Stimulated activated CD4-positive, alpha-beta T cell treated with anti-CD3 and anti-CD28 coated beads, Interleukin-4, amount 100 ng/mL, for 1 hour (primary cell): Measurements from ENCODE around the gene LILRA2.
"Not testable (repeated sequence)": the region's sequence is repeated elsewhere in the genome, so short reads cannot be mapped to it uniquely, and the experiment has no call there.

Experiments used
- DNase-seq: peaks from one replicate; pipeline ENCODE4 v3.0.0-alpha.2; 2020

Gene LILRA2

DNA sequence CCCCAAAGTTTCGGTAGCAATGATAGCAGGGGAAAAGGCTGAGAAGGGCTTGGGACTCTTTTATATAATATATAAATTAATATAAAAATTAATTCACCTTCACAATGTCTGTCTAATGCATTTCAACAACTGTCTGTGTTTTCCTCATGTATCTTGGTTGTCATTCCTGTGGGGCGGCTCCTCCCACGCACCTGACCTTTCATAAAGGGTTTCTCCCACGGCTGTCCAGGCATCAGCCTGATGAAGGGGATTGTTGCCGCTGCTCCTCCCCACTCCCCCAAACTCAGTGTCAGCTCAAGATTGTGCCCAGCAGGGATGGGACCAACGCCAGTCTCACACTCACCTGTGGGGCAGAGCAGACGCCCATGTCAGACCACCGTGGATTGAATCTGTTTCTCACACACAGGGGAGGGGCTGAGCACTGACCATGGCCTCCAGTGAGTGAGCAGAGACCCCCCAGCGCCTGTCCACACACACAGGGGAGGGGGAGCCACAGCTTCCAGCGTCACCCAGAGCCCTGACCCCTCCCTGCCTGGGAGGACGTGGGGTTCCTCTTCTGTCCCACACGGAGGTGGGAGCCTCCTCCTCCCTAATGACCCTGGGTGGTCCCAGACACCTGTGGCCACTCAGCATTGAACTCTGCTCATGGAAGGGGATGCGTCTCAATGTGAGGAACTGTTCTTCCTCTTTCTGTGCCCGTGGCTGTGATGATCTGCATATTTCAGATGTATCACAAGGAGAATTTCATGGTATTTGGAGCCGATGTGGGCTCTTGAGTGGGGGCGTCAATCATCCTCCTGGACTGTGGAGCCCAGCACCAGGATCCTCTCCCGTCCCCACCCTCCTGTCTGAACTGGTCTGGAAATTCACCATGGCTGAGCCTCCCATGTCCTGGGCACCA is 1.6 kb upstream of the LILRA2 start:
- not testable (repeated sequence) for DNase-seq

DNA sequence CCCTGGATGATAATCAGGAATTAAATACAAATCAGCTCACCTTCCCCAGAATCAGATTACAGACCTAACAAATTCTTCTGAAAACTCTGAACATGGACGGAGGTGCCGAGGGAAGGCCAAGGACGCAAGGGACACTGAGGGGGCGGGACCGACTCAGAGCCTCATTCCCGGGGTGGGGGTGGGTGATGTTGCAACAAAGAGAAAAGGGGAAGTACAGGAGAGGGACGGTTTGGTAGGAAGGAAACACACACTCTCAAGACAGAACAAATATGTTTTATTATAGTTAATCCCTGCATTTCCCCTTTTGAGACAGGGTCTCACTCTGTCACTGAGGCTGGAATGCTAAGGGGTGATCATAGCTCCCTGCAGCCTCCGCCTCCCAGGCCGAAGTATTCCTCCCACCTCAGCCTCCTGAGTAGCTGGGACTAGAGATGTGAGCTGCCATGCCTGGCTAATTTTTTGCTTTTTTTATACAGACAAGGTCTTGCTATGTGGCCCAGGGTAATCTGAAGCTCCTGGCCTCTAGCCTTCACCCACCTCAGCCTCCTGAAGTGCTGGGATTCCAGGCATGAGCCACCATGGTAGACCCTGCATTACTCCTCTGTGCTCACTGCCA is 786 bp upstream of the LILRA2 start:
- DNase-seq: no peak

DNA sequence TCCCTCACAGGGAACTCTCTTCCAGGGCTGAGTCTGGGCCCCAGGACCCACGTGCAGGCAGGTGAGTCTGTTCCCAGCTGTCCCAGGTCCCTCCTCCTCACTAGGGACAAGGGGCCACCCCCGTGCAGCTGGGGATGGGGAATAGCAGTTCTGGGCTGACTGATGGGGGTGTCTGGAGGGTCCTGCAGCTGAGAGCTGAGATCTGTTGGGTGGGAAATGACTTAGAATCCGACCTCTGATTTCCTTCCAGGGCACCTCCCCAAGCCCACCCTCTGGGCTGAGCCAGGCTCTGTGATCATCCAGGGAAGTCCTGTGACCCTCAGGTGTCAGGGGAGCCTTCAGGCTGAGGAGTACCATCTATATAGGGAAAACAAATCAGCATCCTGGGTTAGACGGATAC is 461 bp downstream of the LILRA2 start:
- no peak for DNase-seq

DNA sequence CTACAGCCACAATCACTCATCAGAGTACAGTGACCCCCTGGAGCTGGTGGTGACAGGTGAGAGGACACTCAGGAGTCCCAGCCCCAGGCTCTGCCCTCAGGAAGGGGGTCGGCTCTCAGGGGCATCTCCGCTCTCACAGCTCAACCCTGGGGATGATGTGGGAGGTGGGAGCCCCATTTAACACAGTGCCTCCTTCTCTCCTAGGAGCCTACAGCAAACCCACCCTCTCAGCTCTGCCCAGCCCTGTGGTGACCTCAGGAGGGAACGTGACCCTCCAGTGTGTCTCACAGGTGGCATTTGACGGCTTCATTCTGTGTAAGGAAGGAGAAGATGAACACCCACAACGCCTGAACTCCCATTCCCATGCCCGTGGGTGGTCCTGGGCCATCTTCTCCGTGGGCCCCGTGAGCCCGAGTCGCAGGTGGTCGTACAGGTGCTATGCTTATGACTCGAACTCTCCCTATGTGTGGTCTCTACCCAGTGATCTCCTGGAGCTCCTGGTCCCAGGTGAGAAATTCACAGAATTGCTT is 1.0 kb downstream of the LILRA2 start:
- no peak for DNase-seq

DNA sequence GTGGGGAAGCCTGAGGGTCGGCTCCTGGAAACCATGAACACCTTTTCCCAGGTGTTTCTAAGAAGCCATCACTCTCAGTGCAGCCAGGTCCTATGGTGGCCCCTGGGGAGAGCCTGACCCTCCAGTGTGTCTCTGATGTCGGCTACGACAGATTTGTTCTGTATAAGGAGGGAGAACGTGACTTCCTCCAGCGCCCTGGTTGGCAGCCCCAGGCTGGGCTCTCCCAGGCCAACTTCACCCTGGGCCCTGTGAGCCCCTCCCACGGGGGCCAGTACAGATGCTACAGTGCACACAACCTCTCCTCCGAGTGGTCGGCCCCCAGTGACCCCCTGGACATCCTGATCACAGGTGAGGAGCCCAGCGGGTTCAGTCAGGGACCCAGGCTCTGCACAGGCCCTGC is 1.6 kb downstream of the LILRA2 start:
- not testable (repeated sequence) for DNase-seq

DNA sequence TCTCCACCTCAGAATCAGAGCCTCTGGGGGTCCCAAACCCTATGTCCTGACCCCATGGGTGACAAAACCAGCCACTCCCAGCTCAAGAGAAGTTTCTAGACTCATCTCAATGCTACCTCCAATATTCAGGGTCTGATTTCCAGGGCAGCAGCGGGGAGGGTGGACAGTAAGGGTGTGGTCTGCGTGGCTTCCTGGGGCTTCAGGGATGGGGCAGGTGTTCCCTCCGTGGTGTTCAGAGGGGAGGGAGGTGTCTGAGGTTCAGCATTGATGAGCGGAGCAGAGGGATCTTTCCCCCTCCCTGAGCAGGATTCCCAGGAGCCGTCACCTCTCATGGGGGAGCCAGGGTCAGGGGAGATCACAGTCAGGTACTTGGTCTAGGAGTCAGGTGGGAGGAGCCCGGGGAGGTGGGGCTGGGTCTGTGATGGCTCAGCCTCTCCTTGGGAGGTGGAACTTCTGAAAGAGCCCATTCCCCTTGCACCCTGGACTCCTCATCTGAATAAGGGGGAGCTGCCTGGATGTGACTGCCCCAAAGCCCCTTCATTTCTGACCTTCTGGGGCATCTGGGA is 2.9 kb downstream of the LILRA2 start:
- DNase-seq: no peak

DNA sequence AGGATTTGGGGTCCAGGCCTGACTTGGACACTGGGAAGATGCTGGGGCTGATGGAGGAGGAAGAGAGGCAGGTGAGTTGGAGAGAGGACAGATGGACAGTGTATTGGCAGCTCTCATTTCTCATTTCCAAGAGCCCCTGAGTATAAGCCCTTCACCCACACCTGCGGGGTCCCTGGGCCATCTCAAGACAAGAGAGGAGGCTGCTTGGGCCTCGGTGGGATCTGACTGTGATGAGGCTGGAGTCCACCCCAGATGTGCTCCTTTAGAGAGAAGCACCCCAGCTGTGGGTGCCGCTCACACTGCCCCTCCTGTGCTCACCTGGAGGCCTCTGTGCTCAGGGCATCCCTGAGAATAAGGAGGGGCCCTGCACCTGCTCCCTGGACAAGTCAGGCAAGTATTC is 3.7 kb downstream of the LILRA2 start:
- DNase-seq: no peak

DNA sequence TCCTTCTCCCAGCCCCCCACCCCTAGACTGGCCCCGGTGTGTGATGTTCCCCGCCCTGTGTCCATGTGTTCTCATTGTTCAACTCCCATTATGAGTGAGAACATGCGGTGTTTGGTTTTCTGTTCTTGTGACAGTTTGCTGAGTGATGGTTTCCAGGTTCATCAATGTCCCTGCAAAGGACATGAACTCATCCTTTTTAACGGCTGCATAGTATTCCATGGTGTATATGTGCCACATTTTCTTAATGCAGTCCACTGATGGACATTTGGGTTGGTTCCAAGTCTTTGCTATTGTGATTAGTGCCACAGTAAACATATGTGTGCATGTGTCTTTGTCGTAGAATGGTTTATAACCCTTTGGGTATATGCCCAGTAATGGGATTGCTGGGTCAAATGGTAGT is 4.7 kb downstream of the LILRA2 start:
- not testable (repeated sequence) for DNase-seq

DNA sequence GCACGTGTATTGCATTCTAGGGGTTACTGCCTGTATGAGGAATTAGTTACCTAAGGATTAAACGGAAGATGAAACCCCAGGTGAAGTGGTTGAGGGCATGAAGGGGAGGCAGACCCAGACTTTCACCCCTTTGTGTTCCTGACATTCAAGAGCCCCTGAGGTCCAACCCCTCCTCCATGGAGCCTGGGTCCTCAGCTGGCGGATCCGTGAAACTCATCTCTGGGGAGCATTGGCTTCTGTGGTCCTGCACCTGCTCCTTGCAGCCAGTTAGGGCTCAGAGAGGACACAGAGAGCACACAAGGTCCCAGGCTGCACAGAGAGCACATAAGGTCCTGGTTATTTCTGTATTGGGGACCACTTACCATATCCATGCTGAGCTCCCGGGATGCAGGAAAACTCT is 12.8 kb downstream of the LILRA2 start:
- DNase-seq: no peak

DNA sequence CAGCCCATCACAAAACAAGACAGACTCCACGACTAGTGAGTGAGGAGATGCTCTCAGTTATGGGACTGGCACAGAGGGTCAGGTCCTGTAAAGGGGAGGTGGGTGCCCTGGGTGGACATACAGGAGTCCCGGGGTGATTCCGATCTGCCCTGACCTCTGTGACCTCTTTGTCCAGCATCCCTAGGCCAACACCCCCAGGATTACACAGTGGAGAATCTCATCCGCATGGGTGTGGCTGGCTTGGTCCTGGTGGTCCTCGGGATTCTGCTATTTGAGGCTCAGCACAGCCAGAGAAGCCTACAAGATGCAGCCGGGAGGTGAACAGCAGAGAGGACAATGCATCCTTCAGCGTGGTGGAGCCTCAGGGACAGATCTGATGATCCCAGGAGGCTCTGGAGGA is 13.4 kb downstream of the LILRA2 start:
- no peak for DNase-seq

DNA sequence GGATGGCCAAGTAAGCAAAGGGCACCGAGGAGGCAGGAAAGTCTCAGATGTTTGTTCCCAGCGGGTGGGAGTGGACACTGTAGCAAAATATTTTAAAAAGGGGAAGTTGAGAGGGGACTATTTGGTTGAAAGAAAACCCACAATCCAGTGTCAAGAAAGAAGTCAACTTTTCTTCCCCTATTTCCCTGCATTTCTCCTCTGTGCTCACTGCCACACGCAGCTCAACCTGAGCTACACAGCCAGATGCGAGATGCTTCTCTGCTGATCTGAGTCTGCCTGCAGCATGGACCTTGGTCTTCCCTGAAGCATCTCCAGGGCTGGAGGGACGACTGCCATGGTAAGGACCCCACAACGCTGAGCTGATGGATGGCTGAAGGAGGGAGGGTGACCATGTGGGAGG is 19.9 kb downstream of the LILRA2 start, which contains the start of gene LILRA1:
Gene LILRA1, plus strand, starts transcription at position 188 of the 400 bp plus-strand sequence. CDS start 613 bp downstream, outside the sequence.
- DNase-seq: not testable (repeated sequence)

DNA sequence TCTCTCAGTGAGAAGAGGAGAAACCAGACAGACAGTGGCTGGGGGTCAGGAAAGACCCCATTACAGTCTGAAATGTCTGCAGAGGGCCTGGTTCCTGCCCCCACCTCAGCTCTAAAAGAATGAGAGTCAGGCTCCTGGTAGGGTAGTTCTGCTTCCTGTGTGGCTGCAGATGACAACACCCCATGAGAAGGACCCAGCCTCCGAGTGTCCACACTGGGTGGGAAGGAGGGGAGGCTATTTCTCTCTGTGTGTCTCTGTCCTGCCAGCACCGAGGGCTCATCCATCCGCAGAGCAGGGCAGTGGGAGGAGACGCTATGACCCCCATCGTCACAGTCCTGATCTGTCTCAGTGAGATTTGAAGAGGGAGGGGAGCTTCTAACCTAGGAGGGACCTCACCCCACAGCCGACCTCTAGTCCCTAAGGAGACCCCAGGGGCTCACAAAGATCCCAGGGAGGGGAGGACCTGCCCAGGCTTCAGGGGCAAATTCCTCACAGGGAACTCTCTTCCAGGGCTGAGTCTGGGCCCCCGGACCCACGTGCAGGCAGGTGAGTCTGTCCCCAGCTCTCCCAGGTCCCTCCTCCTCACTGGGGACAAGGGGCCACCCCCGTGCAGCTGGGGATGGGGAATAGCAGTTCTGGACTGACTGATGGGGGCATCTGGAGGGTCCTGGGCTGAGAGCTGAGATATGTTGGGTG is 20.5 kb downstream of the LILRA2 start:
- DNase-seq: not testable (repeated sequence)

DNA sequence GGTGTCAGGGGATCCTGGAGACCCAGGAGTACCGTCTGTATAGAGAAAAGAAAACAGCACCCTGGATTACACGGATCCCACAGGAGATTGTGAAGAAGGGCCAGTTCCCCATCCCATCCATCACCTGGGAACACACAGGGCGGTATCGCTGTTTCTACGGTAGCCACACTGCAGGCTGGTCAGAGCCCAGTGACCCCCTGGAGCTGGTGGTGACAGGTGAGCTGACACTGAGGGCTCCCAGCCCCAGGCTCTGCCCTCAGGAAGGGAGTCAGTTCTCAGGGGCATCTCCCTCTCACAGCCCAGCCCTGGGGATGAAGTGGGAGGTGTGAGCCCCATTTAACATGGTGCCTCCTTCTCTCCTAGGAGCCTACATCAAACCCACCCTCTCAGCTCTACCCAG is 21.1 kb downstream of the LILRA2 start:
- DNase-seq: no peak

DNA sequence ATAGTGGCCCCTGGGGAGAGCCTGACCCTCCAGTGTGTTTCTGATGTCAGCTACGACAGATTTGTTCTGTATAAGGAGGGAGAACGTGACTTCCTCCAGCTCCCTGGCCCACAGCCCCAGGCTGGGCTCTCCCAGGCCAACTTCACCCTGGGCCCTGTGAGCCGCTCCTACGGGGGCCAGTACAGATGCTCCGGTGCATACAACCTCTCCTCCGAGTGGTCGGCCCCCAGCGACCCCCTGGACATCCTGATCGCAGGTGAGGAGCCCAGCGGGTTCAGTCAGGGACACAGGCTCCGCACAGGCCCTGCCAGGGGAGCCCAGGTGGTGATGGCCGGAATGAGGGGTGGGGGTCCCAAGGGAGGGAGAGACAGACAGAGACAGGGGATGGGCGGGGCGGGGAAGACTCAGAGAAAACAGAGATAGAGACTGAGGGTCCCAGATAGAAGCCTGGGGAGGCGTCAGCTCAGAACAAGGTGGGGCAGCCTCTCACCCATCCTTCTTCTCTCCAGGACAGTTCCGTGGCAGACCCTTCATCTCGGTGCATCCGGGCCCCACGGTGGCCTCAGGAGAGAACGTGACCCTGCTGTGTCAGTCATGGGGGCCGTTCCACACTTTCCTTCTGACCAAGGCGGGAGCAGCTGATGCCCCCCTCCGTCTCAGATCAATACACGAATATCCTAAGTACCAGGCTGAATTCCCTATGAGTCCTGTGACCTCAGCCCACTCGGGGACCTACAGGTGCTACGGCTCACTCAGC is 22.3 kb downstream of the LILRA2 start:
- DNase-seq: not testable (repeated sequence)

DNA sequence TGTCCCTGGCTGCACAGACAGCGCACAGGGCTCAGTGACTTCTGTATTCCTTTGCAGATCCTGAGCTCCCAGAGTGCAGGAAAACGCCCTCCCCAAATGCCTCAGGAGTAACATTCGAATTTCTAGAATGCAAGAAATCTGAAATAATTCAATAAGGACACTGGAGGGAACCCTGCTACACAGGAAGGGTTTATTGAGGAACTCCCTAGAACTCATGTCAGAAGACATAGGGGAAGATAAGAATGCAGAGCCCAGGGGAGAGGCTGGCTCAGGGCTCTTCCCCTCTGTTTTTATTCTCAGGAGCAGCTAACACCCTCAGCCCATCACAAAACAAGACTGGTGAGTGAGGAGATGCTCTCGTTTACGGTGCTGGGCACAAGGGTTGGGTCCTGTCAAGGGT is 26.6 kb downstream of the LILRA2 start:
- DNase-seq: no peak

DNA sequence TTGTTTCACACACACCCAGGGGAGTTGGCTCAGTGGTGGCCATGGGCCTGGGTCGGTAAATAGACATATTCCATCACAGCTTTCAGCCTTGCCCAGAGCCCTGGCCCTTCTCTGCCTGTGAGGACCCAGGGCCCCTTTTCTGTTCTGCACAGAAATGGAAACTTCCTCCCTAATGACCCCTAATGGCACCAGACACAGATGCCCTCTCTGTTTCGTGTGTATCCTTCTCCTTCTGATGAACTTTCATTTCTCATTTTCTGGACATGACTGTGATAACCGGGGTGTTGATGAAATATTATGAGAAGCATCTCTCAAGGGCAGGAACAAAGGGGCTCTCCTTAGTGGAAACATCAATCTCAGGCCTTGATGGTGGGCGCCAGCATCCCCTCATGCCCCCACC is 32.6 kb downstream of the LILRA2 start:
- no peak for DNase-seq

DNA sequence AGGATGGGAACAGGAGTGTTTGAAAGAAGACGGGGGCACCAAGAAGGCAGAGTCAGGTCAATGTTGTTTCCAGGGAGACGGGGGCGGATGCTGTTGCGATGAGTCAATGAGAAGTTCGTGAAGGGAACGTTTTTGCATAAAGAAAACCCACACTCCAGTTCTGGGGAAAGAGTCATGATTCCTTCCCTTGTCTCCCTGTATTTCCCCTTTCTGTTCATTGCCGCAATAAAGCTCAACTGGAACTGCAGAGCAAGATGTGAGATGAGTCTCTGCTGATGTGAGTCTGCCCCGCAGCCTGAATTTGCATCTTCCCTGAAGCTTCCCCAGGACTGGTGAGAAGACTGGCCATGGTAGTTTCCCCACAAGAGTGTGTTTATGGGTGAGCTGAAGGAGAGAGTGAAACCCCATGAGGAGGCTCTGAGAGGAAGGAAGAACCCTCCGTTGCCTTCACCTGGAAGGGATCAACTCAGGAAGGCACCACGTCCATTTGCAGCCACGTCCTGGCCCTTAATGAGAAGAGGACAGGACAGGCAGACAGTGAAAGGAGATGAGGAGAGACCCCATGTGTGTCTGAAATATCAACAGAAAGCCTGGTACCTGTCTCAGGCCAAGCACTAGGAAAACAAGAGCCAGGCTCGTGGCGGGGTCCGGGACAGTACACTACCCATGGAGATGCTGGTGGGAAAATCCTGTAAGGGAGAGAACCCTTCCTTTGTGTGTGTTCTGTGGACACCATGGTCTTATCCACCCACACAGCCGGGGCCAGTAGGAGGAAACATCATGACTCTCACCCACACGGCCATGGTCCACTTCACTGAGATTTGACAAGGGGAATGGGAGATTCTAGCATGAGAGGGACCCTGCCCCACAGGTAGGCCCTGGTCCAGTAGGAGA is 33.5 kb downstream of the LILRA2 start:
- no peak for DNase-seq

DNA sequence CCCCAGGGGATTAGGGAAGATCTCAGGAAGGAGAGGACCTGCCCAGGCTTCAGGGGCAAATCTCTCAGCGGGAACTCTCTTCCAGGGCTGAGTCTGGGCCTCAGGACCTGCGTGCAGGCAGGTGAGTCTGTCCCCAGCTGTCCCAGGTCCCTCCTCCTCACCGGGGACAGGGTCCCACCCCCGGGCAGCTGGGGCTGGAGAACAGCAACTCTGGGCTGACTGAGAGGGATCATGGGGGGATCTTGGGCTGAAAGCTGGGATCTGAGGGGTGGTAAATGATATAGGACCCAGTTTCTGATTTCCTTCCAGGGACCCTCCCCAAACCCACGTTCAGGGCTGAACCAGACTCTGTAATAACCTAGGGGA is 34.2 kb downstream of the LILRA2 start:
- no peak for DNase-seq

DNA sequence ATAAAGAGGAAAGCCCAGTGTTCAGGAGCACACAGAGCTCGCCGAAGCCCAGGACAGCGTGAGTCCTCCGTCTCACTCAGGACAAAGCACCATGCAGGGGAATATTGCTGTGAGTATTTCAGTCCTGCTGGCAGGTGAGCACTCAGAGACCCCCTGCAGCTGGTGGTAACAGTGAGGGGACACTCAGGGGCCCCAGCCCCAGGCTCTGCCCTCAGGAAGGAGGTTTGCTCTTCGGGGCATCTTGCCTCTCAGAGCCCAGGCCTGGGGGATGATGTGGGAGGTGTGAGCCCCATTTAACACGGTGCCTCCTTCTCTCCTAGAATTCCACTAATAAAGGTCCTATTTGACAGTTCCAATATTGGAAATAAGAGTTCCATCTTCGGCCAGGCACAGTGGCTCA is 34.6 kb downstream of the LILRA2 start:
- DNase-seq: no peak

DNA sequence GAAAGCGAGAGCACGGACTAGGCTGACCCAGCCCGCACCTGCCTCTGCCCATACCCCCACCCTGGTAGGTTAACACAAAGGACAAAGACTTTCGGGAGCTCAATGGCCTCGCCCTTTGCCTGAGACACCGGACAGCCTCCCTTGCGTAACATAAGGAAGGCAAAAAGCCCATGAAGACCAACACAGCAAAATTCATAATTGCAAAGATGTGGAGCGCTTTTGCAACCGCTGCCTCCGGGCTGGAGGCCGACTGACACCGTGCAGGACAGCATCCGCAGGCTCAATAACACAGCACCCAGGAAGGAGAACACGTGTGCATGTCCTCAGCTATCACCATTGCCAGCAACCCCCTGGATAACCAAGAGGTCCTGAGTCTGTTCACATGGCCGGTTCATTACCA is 35.2 kb downstream of the LILRA2 start:
- DNase-seq: no peak

DNA sequence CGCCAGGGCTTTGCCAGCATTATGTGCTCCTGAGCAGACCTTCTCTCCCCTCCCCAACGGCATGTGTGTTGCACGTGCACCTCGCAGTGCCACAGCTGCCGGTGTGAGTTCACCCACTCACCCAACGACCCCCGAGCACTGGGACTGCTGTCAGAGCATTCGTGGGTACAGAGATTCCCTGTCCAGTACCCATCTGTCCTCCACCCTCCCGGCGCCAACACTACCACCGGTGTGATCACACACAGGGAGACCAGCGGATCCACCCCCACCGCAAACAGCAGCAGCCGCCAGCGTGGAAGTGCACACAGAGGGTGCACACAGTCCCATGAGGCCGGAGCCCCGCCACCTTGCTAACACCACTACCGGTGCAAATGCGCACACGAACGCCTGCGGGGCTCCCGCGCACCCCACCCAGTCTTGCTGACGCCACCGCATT is 35.8 kb downstream of the LILRA2 start:
- DNase-seq: no peak
